Measurements from ENCODE around the gene LARP4B.
"Not testable (repeated sequence)": the region's sequence is repeated elsewhere in the genome, so short reads cannot be mapped to it uniquely, and the experiment has no call there.

LARP4B gene

GRCh38 chr10:770048-770712, 161.3 kb downstream of the LARP4B start:
- not testable (repeated sequence) for DNase-seq (ENCODE audit: low read depth, low spot score)

DNA sequence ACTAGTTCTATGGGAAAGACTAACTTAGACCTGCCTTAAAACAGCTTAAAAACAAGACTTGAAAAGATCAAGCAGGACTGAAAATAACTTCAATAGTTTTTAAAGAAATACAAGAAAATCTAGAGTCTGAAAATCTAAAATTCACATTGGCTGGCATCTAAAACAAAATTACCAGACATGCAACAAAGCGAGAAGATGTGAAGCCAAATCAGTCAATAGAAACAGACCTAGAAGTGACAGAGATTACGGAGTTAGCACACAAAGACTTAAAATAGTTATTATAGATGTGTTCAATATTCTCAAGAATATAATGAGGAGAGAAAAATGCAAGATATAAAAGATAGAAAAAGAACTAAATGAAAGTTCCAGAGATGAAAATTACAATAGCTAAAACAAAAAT, 163.7 kb downstream of the LARP4B start:
- DNase-seq (ENCODE audit: low read depth, low spot score), result no peak

- DNase-seq (ENCODE audit: low read depth, low spot score), result no peak
Measured at GRCh38 chr10:767211-767610, 164.3 kb downstream of the LARP4B start.

- no peak for DNase-seq (ENCODE audit: low read depth, low spot score)
Measured at GRCh38 chr10:761376-761775, 170.1 kb downstream of the LARP4B start.

GRCh38 chr10:760622-761021, 170.9 kb downstream of the LARP4B start:
- DNase-seq (ENCODE audit: low read depth, low spot score), result no peak

- DNase-seq (ENCODE audit: low read depth, low spot score), result no peak
Measured at GRCh38 chr10:759898-760477, 171.5 kb downstream of the LARP4B start.

Measured in smooth muscle cell of the brain vasculature (primary cell).